ENCODE data around the gene GABPB2.

GRCh38 chr1:151056149-151056548 is 14.4 kb upstream of the GABPB2 start:
- TF ChIP-seq CTCF (IDR thresholded peaks at IDR 0.05) (no peak), JUND (IDR thresholded peaks at IDR 0.05) (no peak), ZBTB33 (IDR thresholded peaks at IDR 0.05; ENCODE audit: borderline replicate concordance, low read depth) (no peak), GABPA (IDR thresholded peaks at IDR 0.05; ENCODE audit: low read depth) (no peak), EZH2phosphoT487 (IDR thresholded peaks at IDR 0.05; ENCODE audit: borderline replicate concordance, low read depth) (no peak)

All from SK-N-SH (cell line).